GM12874 (cell line): ENCODE measurements around the gene C1orf21.

ENCODE experiments used
- TF ChIP-seq, protein P1 (sequence below): IDR thresholded peaks from 2 replicates; pipeline ENCODE4 v1.5.1; 2011; ENCODE audit warnings: low read depth, mild to moderate bottlenecking, control low read depth, low read length, moderate library complexity; ENCODE audit not compliant: insufficient read depth

The C1orf21 gene

DNA sequence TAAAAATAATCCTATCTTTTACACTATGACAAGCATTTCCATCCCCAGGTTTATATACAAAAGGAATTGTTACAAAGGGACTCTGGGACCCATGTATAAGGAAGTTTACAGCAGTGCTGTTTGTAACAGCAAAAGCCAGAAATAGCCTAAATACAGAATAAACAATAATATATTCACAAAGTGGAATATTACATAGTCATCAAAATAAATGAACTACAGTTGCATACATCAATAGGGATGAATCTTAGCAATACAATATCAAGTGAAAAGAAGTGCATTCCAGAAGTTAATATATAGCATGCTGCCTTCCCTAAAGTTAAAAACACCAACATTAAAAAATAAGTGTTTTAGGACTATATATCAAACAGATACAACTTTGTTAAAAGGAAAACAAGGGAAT lies 290.5 kb downstream of the C1orf21 start:
- TF ChIP-seq, protein P1, sequence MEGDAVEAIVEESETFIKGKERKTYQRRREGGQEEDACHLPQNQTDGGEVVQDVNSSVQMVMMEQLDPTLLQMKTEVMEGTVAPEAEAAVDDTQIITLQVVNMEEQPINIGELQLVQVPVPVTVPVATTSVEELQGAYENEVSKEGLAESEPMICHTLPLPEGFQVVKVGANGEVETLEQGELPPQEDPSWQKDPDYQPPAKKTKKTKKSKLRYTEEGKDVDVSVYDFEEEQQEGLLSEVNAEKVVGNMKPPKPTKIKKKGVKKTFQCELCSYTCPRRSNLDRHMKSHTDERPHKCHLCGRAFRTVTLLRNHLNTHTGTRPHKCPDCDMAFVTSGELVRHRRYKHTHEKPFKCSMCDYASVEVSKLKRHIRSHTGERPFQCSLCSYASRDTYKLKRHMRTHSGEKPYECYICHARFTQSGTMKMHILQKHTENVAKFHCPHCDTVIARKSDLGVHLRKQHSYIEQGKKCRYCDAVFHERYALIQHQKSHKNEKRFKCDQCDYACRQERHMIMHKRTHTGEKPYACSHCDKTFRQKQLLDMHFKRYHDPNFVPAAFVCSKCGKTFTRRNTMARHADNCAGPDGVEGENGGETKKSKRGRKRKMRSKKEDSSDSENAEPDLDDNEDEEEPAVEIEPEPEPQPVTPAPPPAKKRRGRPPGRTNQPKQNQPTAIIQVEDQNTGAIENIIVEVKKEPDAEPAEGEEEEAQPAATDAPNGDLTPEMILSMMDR: no peak
